ENCODE data around the gene PCDHGA7. TPM values are rescaled to one million over a fixed set of nuclear protein-coding genes. Genes with fewer than 3 reads are reported as not detected.
"Not testable (repeated sequence)": the region's sequence is repeated elsewhere in the genome, so short reads cannot be mapped to it uniquely, and the experiment has no call there.

PCDHGA7 gene
- total RNA-seq, 1 donor from 2014 or later = 4.2 TPM

- DNase-seq (ENCODE audit: low spot score in 2 of 2) = no peak
- intact Hi-C loops (cut with DNase I) = loop anchor here (5.0 to 10.0 kb wide), 2 partner anchors 125 to 163 kb away; no protein-coding TSS in a partner anchor
- Histone ChIP-seq H3K27me3 (no peaks in the 10 kb centered on the region), H3K4me1 (no peaks in the 10 kb centered on the region), H3K4me3 (peak overlapping the region in 1 of 2 donors; percentile 20), H3K27ac (no peak overlapping the region), H3K9me3 (peaks cover 79 to 97% of the 10 kb centered on the region in 2 donors), H3K36me3 (peaks cover 0 to 5% of the 10 kb centered on the region in 2 donors)
- no peak for TF ChIP-seq CTCF (IDR thresholded peaks at IDR 0.05)
Observed at GRCh38 chr5:141399555-141400258, 17.2 kb downstream of the PCDHGA7 start.

GRCh38 chr5:141402553-141403243 is 20.2 kb downstream of the PCDHGA7 start, which contains the start of gene PCDHGA9:
Gene PCDHGA9 (plus strand): TSS chr5:141402778. CDS start chr5:141402953, 175 bp downstream.
- peak within 1 kb of the TSS; percentile 37 to 45 for H3K4me3 ChIP-seq
- no peak within 1 kb of the TSS for H3K27ac ChIP-seq
- H3K9me3 ChIP-seq = peaks cover 87 to 97% of the 10 kb centered on the region in 2 donors
- no peaks in the 10 kb centered on the region for H3K27me3 ChIP-seq
- TF ChIP-seq CTCF (IDR thresholded peaks at IDR 0.05) = peak in 2 of 3 experiments; percentile 20 to 23
- no peaks in the 10 kb centered on the region for H3K4me1 ChIP-seq
- peaks cover 4 to 5% of the 10 kb centered on the region in 2 donors for H3K36me3 ChIP-seq
- no peak for DNase-seq (ENCODE audit: low spot score in 2 of 2)
- intact Hi-C loops (cut with DNase I) = loop anchor here (5.0 to 10.0 kb wide), 2 partner anchors 122 to 160 kb away; no protein-coding TSS in a partner anchor

GRCh38 chr5:141403387-141403786 is 20.8 kb downstream of the PCDHGA7 start:
- Histone ChIP-seq H3K4me1 (no peaks in the 10 kb centered on the region), H3K36me3 (peaks cover 4 to 5% of the 10 kb centered on the region in 2 donors), H3K27me3 (no peaks in the 10 kb centered on the region), H3K27ac (no peak overlapping the region), H3K9me3 (peaks cover 92 to 100% of the 10 kb centered on the region in 2 donors), H3K4me3 (peak overlapping the region; percentile 37 to 45)
- intact Hi-C loops (cut with DNase I) = loop anchor here (5.0 to 10.0 kb wide), 2 partner anchors 121 to 159 kb away; no protein-coding TSS in a partner anchor
- no peak for DNase-seq (ENCODE audit: low spot score in 2 of 2)
- no peak for TF ChIP-seq CTCF (IDR thresholded peaks at IDR 0.05)

GRCh38 chr5:141407790-141408505 is 25.4 kb downstream of the PCDHGA7 start, which contains the start of gene PCDHGB6:
Gene PCDHGB6 (plus strand): TSS chr5:141408021. CDS start chr5:141408203, 182 bp downstream.
- DNase-seq (ENCODE audit: low spot score in 2 of 2) = peak in 1 of 2 donors; percentile 61
- H3K4me1 ChIP-seq, H3K27ac ChIP-seq, H3K36me3 ChIP-seq, H3K27me3 ChIP-seq: not testable (repeated sequence)
- Histone ChIP-seq H3K9me3 (peaks cover 95 to 100% of the 10 kb centered on the region in 2 donors), H3K4me3 (peak within 1 kb of the TSS; percentile 34 to 42)
- intact Hi-C loops (cut with DNase I) = loop anchor here (10.0 kb wide), 1 partner anchor 117 kb away; no protein-coding TSS in a partner anchor
- TF ChIP-seq CTCF (IDR thresholded peaks at IDR 0.05) = peak in 2 of 3 experiments; percentile 15 to 21

All from ascending aorta (tissue), 2 donors.